ENCODE results near the gene ARSJ.
"Not testable (repeated sequence)": the region's sequence is repeated elsewhere in the genome, so short reads cannot be mapped to it uniquely, and the experiment has no call there.

ARSJ gene

DNA sequence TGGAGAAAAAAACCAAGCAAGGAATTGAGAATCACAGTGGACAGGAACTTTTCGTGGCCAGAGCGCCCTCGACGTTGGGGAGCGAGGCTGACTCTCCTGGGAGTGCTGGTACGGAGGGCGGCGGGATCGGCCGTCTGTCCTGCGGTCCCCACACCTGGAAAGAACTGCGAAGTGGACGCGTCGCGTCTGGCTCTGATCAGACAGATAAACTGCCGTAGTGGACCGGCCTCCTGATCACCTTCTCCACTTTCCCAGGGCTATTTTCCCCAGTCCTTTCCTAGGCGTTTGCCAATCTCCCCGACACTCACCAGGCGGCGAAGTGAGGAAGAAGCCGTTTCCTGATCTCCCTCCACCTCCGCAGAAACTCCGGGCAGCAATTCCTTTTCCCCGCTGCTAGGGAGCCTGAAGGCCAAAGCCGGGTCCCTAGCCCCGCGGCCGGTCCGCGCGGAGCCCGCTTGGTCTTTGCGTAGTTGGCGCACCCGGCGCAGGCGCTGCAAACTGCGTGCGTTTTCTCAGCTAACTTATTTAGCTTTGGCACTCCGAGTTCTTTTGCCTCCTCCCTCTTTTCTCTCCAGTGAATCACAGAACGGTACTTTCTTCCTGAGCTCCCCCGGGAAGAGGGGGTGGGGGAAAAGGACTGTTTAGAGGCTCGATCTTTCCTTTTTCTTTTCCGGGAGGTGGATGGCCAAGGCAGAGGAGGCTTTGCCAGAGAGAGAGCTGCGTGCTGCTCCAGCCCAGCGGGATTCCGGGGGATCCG lies at the start of gene ARSJ:
Gene ARSJ, minus strand, starts transcription at position 500 of the 757 bp plus-strand sequence. CDS start 813 bp downstream, outside the sequence.
- no peak for DNase-seq (ENCODE audit: extremely low read depth in 1 of 2, low read depth in 1 of 2)

- DNase-seq (ENCODE audit: extremely low read depth in 1 of 2, low read depth in 1 of 2), result no peak
Measured at GRCh38 chr4:114028071-114028470, 48.6 kb upstream of the ARSJ start.

- no peak for DNase-seq (ENCODE audit: extremely low read depth in 1 of 2, low read depth in 1 of 2)
Measured at GRCh38 chr4:114027596-114027995, 48.1 kb upstream of the ARSJ start.

- DNase-seq (ENCODE audit: extremely low read depth in 1 of 2, low read depth in 1 of 2), result no peak
Measured at GRCh38 chr4:114026447-114026846, 47.0 kb upstream of the ARSJ start.

DNA sequence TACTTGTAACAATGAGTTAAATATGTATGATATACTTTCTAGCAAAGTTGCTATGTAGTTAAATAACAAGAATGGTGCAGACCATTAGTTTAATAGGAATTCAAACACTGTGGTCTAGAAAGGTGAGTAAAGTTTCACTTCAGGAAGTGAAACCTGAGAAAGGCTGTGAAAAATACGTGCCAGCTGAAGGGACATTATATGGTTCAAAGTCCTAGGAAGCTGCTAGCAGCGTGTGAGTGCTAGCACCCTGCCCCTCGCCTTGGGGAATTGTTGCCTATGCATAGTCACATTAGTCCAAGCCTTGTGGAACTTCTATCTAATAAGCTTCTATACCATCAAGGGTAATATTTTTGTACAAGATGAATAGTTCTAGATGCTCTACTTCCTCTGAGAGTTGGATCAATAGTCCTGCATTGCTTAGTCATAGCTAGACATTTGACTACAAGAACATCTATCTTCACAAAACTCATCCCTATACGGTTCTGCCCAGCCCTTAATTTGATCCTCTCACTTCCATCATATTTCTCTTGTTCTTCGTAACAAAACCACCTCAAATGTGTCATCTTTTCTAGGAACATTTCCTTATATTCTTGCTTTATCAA lies 45.8 kb upstream of the ARSJ start:
- no peak for DNase-seq (ENCODE audit: extremely low read depth in 1 of 2, low read depth in 1 of 2)

- no peak for DNase-seq (ENCODE audit: extremely low read depth in 1 of 2, low read depth in 1 of 2)
Measured at GRCh38 chr4:114021451-114021850, 42.0 kb upstream of the ARSJ start.

DNA sequence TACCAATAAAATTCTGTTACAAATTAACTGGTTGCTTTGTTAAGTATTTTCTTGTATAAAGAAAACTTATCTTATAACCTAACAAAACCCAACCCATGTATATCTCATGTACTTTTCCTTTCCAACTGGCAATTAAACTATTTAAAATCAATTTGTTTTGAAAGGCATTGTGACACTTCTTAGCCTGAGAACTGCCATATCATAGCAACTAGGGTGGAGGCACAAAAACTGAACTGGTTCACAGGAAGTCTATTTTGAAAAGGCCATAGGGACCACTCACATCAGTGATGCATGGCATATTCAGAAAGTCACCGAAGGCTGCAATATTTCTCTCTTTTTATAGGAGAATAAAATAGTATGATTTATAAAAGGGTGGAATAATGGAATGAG lies 40.5 kb upstream of the ARSJ start:
- no peak for DNase-seq (ENCODE audit: extremely low read depth in 1 of 2, low read depth in 1 of 2)

DNA sequence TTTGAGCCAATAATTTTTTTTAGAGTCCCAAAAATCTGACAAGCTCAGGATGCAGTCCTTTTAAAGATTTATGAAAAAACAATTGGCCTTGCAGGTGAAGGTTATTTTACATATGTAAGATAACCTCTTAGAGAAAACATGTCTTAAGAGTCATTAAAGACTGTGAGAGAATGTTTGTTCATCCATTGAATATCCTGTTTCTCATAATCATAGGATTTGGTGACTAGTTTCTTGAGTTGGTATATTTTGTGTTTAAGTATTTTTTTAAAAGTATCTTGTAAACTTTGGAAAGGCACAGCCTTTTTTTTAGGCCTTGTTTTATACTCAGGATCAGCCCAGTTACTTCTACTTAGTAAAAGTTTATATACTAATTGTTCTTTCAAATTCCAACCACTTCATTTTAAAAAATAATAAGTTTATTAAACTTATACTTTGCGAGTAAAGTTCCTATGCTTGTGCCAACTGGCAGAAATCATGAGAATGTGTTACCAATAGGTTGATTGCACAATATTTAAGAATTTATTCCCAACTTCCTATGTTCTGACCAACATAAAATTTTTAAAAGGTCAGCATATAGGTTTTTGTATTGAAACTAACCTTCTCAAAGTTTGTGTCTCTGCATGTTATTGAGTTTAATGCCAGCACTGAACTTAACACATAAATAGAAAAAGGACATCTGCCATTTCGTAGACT lies 40.0 kb upstream of the ARSJ start:
- DNase-seq (ENCODE audit: extremely low read depth in 1 of 2, low read depth in 1 of 2), result no peak

- DNase-seq (ENCODE audit: extremely low read depth in 1 of 2, low read depth in 1 of 2), result no peak
Measured at GRCh38 chr4:114017120-114017917, 37.9 kb upstream of the ARSJ start.

GRCh38 chr4:114015444-114015899 lies 36.0 kb upstream of the ARSJ start:
- DNase-seq (ENCODE audit: extremely low read depth in 1 of 2, low read depth in 1 of 2), result no peak

GRCh38 chr4:114013201-114013600 lies 33.8 kb upstream of the ARSJ start:
- not testable (repeated sequence) for DNase-seq (ENCODE audit: extremely low read depth in 1 of 2, low read depth in 1 of 2)

DNA sequence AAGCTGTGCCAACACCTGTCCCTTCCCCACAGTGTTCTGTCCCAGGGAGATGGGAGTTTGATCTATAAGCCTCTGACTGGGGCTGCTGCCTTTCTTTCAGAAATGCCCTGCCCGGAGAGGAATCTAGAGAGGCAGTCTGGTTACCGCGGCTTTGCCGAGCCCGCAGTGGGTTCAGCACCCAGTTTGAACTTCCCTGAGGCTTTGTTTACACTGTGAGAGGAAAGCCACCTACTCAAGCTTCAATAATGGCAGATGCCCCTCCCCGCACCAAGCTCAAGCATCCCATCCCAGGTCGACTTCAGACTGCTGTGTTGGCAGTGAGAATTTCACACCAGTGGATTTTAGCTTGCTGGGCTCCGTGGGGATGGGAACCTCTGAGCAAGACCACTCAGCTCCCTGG lies 33.3 kb upstream of the ARSJ start:
- no peak for DNase-seq (ENCODE audit: extremely low read depth in 1 of 2, low read depth in 1 of 2)

GRCh38 chr4:114005569-114006442 lies 26.4 kb upstream of the ARSJ start:
- no peak for DNase-seq (ENCODE audit: extremely low read depth in 1 of 2, low read depth in 1 of 2)

DNA sequence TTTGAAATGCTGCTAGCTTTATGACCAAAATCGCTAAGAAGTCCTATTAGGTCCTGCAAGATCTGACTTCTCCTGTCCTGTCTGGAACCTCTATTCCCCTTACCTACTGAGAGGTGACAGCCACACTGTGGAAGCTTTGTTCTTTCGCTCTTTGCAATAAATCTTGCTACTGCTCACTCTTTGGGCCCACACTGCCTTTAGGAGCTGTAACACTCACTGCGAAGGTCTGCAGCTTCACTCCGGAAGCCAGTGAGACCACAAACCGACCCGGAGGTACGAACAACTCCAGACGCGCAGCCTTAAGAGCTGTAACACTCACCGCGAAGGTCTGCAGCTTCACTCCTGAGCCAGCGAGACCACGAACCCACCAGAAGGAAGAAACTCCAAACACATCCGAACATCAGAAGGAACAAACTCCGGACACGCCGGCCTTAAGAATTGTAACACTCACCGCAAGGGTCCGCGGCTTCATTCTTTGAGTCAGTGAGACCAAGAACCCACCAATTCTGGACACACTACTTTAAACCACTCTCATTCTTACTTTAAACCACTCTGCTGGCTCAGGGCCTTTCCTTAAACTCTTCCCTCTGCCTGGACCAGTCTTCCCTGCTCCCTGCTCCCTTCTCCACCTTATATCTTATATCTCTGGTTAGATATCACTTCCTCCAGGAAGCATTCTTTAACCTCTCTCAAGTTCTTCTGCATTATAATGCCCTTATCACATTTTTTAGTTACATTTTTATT lies 25.2 kb upstream of the ARSJ start:
- DNase-seq (ENCODE audit: extremely low read depth in 1 of 2, low read depth in 1 of 2), result peak; percentile 2 to 6

GRCh38 chr4:113998531-113998930 lies 19.1 kb upstream of the ARSJ start:
- no peak for DNase-seq (ENCODE audit: extremely low read depth in 1 of 2, low read depth in 1 of 2)

DNA sequence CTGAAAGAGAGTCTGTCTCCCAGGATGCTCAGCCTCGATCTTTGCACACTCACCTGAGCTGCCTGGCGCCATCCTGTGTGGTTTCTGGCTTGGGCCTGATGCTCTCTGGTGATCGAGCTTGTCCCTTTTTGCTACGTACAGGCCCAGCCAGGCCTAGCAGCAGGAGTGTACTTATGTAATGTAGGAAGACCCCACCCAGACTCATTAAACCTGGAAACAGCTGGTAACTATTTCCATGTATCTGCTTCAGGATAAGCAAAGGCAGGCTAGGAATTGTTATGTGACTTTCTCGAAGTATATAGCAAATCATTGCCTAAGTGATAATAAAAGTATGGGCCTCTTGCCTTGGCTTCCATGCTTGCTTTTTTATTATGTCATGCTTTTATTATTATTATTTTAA lies 18.6 kb upstream of the ARSJ start:
- DNase-seq (ENCODE audit: extremely low read depth in 1 of 2, low read depth in 1 of 2), result no peak

GRCh38 chr4:113997206-113997605 lies 17.8 kb upstream of the ARSJ start:
- DNase-seq (ENCODE audit: extremely low read depth in 1 of 2, low read depth in 1 of 2), result no peak

DNA sequence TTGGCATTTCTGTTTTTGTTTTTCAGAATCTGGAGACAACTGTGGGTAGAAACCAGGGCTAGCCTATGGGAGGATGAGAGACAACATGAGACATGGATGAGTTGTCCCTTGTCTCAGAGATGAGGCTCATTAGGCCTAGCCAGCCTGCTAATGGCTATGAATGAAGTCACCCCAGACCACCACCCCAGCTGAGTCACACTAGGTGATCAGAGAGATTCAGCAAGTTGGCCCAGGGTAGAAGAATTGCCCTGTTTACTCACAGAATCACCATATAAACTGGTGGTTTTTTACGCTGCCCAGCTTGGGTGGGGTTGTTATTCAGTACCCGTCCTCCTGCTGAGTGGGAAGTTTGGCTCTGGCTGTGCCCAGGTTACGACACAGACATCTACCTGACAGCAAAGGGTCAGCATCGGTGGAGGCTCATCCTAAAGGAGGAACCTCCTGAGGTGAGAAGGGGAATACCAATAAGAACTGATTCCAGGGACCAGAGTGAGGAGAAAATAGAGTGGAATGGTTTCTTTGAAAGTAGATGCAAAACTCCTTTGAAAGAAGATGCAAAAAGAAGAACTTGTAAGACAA lies 17.2 kb upstream of the ARSJ start:
- DNase-seq (ENCODE audit: extremely low read depth in 1 of 2, low read depth in 1 of 2), result no peak

DNA sequence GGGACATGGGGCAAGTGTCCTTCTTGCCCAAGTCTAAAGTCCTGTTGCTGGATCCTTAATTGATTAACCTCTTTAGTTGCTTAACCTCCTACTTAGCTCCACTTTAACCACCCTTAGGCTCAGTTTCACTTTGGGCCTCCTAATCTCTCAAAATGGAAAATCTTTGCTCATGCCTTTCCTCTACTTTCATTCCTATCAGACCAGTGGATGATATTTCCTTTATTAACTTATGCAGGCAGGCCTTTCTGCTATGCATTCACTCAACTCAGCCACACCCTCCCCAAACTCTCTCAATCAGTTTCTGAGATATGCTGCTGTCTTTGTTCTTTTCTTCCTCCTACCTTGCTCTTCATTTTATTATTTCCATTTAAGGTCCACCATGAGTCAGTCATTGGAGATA lies 14.4 kb upstream of the ARSJ start:
- no peak for DNase-seq (ENCODE audit: extremely low read depth in 1 of 2, low read depth in 1 of 2)

Measured in stimulated activated CD8-positive, alpha-beta memory T cell treated with anti-CD3 and anti-CD28 coated beads, Interleukin-7, amount 100 ng/mL, for 48 hours (primary cell).